Panc1 (cell line): ENCODE measurements around the gene APOM. TPM values are rescaled to one million over a fixed set of nuclear protein-coding genes. Genes with fewer than 3 reads are reported as not detected.

Experiments
- ATAC-seq: fragments of 200-7000 bp; cut with Tn5 transposase; 2 replicates; pipeline ENCODE4 v1.9.1; 2020; ENCODE audit warnings: mild to moderate bottlenecking, moderate library complexity
- BruUV-seq: library from RNA; stranded (reverse); fragments of 400-500 nt; replicated peaks from 2 replicates; lab custom pipeline; 2021; lab: Mats Ljungman, UMichigan
- CTCF ChIA-PET: fragments of 300-600 bp; sonication (Branson Sonifier 250); formaldehyde crosslinking; loops from one replicate; lab custom pipeline; 2022; ENCODE audit warnings: antibody characterized with exemption; lab: Charles Lee
- POLR2A ChIA-PET: fragments of 300-600 bp; sonication (Branson Sonifier 250); formaldehyde crosslinking; loops from one replicate; lab custom pipeline; 2022; ENCODE audit warnings: antibody characterized with exemption; lab: Charles Lee
- DNase-seq: peaks from one replicate; pipeline ENCODE4 v3.0.0-alpha.2; 2010; ENCODE audit warnings: low read depth, low spot score
- H3K27ac ChIP-seq: 2 replicates; pipeline ENCODE4 v1.5.1; 2011; ENCODE audit warnings: mild to moderate bottlenecking, low read length, inconsistent platforms
- H3K27me3 ChIP-seq: fragments of 200-500 bp; sonication (Bioruptor generic); 2 replicates; pipeline ENCODE4 v1.6.0; 2014; ENCODE audit warnings: low read length, inconsistent platforms; ENCODE audit not compliant: control insufficient read depth, insufficient read depth
- H3K36me3 ChIP-seq: fragments of 200-500 bp; sonication (Bioruptor generic); 2 replicates; pipeline ENCODE4 v1.5.1; 2014; ENCODE audit warnings: inconsistent platforms, mild to moderate bottlenecking, low read length, moderate library complexity; ENCODE audit not compliant: control insufficient read depth, insufficient read depth
- H3K4me1 ChIP-seq: 2 replicates; pipeline ENCODE4 v1.5.1; 2011; ENCODE audit warnings: inconsistent platforms, mild to moderate bottlenecking, low read length, moderate library complexity; ENCODE audit not compliant: control insufficient read depth, insufficient read depth
- H3K4me3 ChIP-seq, 2 experiments: 2 replicates each; pipeline ENCODE4 v1.5.1; 2011 to 2012; ENCODE audit warnings: low read depth in 2 of 2, low read length in 2 of 2, mild to moderate bottlenecking in 2 of 2, inconsistent platforms in 1 of 2, moderate library complexity in 1 of 2
- H3K9me3 ChIP-seq: fragments of 200-500 bp; sonication (Bioruptor generic); 2 replicates; pipeline ENCODE4 v1.5.1; 2014; ENCODE audit warnings: low read depth, mild to moderate bottlenecking, inconsistent platforms, low read length, moderate library complexity; ENCODE audit not compliant: control insufficient read depth, insufficient read depth
- POLR2AphosphoS5 ChIP-seq: IDR thresholded peaks from 2 replicates; pipeline ENCODE4 v1.6.1; 2012; ENCODE audit warnings: mild to moderate bottlenecking, low read depth, low read length, moderate library complexity
- REST ChIP-seq, 2 experiments: IDR thresholded peaks; 2 replicates each; pipeline ENCODE4 v1.6.1; 2011 to 2012; ENCODE audit warnings: low read depth in 2 of 2, control low read depth in 1 of 2, low read length in 1 of 2, mild to moderate bottlenecking in 1 of 2, moderate library complexity in 1 of 2; ENCODE audit not compliant: insufficient read depth in 1 of 2
- SIN3A ChIP-seq: IDR thresholded peaks from 2 replicates; pipeline ENCODE4 v1.6.1; 2012; ENCODE audit warnings: low read depth, mild to moderate bottlenecking, low read length, moderate library complexity, borderline replicate concordance; ENCODE audit not compliant: insufficient read depth
- TCF7L2 ChIP-seq: IDR thresholded peaks from 2 replicates; pipeline ENCODE4 v1.6.1; 2011; ENCODE audit warnings: mild to moderate bottlenecking, low read depth, low read length, inconsistent platforms
- in situ Hi-C: cut with HindIII; loops from 2 replicates; pipeline ENCODE4 v1.10.0; 2016; ENCODE audit warnings: low sequenced_read_pairs, low pct_unique_long_range_greater_than_20kb
- intact Hi-C: fragments of 100-400 bp; cut with micrococcal nuclease; formaldehyde crosslinking; loops from one replicate; pipeline ENCODE4 v1.10.0; 2022; ENCODE audit not compliant: unreplicated experiment
- total RNA-seq: library from RNA; stranded (reverse); gene quantifications from one replicate; pipeline ENCODE4 v1.2.1, GENCODE V29; 2021; ENCODE audit not compliant: unreplicated experiment
- TF ChIP-seq, protein P1 (sequence below): fragments of 450-650 bp; IDR thresholded peaks from 2 replicates; pipeline ENCODE4 v1.5.1; 2017; ENCODE audit warnings: mild to moderate bottlenecking

APOM gene
- total RNA-seq, 1 experiment from 2014 or later = 1.8 TPM

DNA sequence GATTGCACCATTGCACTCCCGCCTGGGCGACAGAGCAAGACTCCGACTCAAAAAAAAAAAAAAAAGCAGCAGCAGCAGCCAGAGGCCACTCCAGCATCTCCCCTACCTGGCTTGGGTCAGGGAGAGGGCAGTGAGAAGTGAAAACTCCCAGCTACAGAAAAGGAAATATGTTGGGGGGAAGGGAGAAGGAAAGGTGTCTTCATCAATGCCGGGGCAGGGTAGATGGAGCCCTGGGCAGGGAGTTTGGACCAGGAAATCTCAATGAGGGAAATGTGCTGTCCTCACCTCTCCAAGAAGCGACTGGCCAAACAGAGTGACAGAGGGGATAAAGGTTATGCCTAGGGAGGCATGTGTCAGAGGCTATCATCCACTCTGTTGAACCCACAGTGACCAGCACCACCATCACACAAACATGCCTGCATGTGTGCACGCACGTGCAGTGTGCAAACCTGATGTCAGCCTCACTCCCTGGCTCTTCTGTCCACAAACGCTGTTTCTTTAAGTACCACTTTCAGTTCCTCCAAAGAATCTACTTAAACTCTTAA is 41.5 kb upstream of the APOM start:
- in situ Hi-C loops = no loop called here
- no peak overlapping the region for H3K27ac ChIP-seq

DNA sequence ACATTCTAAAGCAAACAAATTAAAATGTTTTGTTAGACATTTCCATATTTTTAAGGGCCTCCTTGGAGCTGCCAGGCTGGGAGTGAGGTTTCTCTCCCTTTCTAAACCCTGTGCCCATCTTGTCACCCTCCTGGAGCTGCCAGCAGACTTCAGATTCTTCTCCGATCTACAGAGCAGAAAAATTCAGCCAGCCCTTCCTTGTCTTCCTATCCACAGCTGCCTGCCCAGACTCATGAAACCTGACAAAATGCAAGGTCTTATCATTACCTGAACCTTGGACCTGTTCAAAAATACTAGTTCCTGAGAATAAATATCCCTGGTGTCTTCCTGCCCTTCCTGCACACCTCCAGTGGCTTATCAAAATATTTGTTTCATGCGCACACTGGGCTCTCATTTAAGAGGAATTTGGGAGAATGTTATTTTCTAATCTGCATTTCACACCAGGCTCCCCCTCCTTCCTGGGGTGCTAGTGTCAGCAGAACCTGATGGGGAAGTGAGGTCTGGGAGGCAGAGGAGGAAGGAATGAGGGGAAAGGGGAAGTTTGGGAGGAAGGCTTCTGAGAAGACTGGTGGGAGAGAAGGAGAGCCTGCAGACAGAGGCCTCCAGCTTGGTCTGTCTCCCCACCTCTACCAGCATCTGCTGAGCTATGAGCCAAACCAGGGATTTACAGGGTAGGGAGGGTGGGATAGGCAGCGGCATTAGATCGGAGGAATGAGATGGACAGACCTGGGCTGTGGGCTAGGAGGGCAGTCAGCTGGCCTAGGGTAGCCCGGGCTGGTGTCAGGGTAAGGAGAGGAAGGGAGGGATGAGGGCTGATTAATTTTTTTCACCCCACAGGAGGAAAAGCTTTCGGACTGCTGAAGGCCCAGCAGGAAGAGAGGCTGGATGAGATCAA is 40.8 kb upstream of the APOM start, which contains the start of gene AIF1:
AIF1 (plus strand) TSS at position 551 of the 895 bp plus-strand sequence; CDS start at position 647, 96 bp downstream.
- TF ChIP-seq POLR2AphosphoS5 = no peak
- TF ChIP-seq REST (IDR thresholded peaks at IDR 0.05; ENCODE audit: insufficient read depth in 1 of 2, low read depth in 2 of 2, low read length in 1 of 2) = no peak
- no peak for TF ChIP-seq SIN3A
- TF ChIP-seq TCF7L2 = no peak
- TF ChIP-seq, protein P1, sequence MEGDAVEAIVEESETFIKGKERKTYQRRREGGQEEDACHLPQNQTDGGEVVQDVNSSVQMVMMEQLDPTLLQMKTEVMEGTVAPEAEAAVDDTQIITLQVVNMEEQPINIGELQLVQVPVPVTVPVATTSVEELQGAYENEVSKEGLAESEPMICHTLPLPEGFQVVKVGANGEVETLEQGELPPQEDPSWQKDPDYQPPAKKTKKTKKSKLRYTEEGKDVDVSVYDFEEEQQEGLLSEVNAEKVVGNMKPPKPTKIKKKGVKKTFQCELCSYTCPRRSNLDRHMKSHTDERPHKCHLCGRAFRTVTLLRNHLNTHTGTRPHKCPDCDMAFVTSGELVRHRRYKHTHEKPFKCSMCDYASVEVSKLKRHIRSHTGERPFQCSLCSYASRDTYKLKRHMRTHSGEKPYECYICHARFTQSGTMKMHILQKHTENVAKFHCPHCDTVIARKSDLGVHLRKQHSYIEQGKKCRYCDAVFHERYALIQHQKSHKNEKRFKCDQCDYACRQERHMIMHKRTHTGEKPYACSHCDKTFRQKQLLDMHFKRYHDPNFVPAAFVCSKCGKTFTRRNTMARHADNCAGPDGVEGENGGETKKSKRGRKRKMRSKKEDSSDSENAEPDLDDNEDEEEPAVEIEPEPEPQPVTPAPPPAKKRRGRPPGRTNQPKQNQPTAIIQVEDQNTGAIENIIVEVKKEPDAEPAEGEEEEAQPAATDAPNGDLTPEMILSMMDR = no peak
- Histone ChIP-seq H3K9me3 (no peaks in the 10 kb centered on the region), H3K4me3 (no peak within 1 kb of the TSS), H3K36me3 (no peaks in the 10 kb centered on the region), H3K4me1 (0 out of 2 replicates have a peak, but pooled peaks cover 3% of the 10 kb centered on the region), H3K27ac (no peak within 1 kb of the TSS), H3K27me3 (no peaks in the 10 kb centered on the region)
- no TSS peak for BruUV-seq
- CTCF ChIA-PET = interaction anchor here (0.6 kb wide), 1 partner anchor 173 kb away, joined by 3 read pairs; no protein-coding TSS in a partner anchor
- no peak for DNase-seq
- POLR2A ChIA-PET = no interaction called here
- intact Hi-C loops (no loop called here), in situ Hi-C loops (no loop called here)
- ATAC-seq = no peak

More for the DNA sequence above, 41.5 kb upstream of the APOM start:
- Histone ChIP-seq H3K27me3 (no peaks in the 10 kb centered on the region), H3K4me3 (no peak overlapping the region), H3K4me1 (0 out of 2 replicates have a peak, but pooled peaks cover 3% of the 10 kb centered on the region), H3K9me3 (no peaks in the 10 kb centered on the region), H3K36me3 (no peaks in the 10 kb centered on the region)
- POLR2A ChIA-PET = no interaction called here
- no TSS peak for BruUV-seq
- TF ChIP-seq, protein P1 = no peak
- TF ChIP-seq TCF7L2 (no peak), REST (IDR thresholded peaks at IDR 0.05; ENCODE audit: insufficient read depth in 1 of 2, low read depth in 2 of 2, low read length in 1 of 2) (no peak), SIN3A (no peak), POLR2AphosphoS5 (no peak)
- ATAC-seq = no peak
- DNase-seq = no peak
- intact Hi-C loops = no loop called here
- CTCF ChIA-PET = interaction anchor here (0.8 kb wide), 1 partner anchor 862 kb away, joined by 3 read pairs; no protein-coding TSS in a partner anchor
